ENCODE data around the gene ZBED4.

ZBED4 gene

DNA sequence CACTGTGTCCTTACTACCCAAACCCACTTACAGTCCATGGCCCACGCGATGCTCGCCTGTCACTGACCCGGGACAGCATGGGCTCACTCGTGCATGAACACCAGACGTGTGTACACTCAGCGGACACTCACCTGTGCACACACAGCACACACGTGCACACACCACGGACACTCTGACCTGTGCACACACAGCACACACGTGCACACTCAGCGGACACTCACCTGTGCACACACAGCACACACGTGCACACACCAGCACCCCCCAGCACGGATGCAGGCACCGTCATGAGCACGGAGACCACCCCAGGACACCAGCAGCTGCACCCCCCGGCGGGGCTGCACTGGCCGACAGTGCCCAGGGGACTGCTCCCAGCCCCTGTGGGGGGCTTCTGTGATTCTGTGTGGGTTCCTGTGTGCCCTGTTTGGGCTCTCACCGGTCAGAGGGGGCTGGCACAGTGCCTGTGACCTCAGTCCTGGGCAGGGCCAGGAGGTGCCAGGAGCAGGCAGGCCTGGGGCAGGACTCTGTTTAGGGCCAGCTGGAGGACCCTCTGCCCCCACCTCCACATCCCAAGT lies 85.0 kb downstream of the ZBED4 start:
- DNase-seq = no peak
